GM21360 (cell line): ENCODE results near the gene CD7.

ENCODE experiments used
- ATAC-seq: cut with Tn5 transposase; IDR thresholded peaks from one replicate; pipeline ENCODE4 v1.9.1; 2021; ENCODE audit warnings: mild to moderate bottlenecking, moderate library complexity; ENCODE audit not compliant: unreplicated experiment

The CD7 gene

DNA sequence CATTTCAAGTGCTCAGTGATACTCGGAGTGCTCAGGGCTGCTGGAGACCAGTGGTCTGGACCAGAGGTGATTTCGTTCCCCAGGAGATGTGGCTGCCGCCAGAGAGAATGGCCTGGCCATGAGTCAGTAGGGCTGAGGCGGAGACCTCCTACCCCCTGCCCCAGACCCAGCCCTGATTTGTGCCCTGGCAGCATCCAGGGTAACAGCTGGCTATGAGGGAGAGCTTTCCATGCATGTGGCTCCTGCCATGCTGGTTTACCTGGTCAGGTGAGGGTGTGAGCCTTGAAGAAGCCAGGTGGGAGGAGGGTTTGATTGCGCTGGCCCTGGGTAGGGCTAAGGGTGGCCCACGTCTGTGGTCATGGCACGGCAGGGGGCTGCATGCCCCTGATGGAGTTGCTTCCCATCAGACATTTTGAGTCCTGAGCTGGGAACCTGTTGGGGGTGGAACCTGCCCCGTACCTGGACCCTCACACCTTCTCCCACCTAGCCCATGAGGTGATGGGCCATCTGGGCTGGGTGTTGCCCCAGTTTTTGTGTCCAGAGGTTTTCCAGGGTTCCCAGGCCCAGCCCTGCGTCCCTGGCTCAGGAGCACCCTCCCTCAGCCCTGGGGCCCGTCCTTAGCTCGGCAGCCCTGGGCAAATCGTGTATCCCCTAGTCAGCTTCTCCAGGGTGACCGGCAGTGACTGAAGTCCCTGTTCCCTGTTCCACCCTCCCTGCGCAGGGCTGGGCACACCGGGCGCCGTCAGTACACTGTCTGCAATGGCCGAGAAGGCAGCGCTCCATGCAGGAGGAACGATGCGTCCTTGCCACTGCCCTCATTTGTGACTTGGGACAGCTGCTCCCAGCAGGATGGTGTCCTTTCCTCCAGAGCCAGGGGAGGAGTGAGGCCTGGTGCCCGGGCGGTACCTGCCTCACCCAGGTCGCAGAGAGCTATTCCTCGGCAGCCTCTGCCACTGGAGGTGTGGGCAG lies 34.9 kb downstream of the CD7 start:
- no peak for ATAC-seq

GRCh38 chr17:82281502-82282238 lies 35.7 kb downstream of the CD7 start:
- ATAC-seq = no peak

GRCh38 chr17:82281076-82281475 lies 36.3 kb downstream of the CD7 start:
- no peak for ATAC-seq

DNA sequence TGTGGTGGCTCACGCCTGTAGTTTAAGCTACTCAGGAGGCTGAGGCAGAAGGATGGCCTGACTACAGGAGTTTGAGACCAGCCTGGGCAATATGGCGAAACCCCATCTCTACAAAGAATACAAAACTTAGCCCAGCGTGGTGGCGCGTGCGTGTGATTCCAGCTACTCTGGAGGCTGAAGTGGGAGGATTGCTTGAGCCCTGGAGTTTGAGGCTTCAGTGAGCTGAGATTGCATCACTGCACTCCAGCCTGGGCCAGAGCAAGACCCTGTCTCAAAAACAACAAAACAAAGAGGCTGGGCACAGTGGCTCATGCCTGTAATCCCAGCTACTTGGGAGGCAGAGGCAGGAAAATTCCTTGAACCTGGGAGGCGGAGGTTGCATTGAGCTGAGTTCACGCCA lies 36.9 kb downstream of the CD7 start:
- ATAC-seq = no peak

DNA sequence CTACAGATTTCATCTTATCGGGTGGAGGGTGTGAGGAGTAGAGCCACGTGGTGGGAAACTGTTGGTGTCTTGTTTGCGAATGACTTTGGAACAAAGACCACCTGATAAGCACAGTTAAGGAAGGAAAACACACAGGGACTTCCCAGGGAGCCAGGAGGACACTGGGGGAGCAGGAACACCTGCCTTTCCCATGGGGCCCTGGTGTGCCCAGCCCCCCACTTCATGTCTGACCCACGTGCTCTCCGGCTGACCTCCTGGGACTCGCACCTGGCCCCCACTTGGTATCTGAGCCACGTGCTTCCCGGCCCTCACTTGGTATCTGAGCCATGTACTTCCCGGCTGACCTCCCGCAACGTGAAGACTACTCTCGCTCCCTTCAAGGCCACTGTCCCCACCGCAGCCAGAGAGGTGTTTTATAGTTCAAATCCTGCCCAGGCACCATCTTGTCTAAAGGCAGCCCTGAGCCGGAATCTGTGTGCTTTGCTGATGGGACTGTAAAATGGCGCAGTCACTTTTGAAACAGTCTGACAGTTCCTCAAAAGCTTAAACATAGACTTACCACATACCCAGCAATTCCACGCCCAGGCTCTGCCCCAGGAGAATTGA lies 38.5 kb downstream of the CD7 start:
- no peak for ATAC-seq

DNA sequence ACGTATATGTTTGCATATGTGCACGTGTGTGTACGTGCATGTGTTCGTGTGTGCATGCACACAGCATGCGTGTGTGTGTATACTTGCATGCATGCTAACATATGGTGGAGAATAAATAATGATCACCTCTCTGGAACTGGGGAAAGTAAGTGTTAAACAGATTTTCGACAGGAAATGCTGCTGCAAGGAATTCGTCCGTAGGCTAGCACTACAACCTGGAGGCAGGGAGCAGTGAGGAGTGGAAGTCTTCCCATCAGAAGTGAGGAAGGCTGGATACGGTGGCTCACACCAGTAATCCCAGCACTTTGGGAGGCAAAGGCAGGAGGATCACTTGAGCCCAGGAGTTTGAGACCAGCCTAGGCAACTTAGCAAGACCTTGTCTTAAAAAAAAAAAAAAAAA lies 39.1 kb downstream of the CD7 start:
- no peak for ATAC-seq

GRCh38 chr17:82277851-82278250 lies 39.6 kb downstream of the CD7 start:
- no peak for ATAC-seq

DNA sequence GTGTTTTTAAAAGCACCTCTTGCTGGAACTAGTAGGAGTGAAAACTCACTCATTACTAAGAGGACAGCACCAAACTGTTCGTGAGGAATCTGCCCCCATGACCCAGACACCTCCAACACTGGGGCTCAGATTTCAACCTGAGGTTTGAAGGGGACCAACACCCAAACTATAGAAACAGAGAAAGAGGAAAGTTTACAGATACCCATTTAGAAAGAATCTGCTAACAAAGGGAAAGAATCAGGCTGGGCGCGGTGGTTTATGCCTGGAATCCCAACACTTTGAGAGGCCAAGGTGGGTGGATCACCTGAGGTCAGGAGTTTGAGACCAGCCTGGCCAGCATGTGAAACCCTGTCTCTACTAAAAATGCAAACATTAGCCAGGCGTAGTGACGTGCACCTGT lies 40.5 kb downstream of the CD7 start:
- no peak for ATAC-seq

- no peak for ATAC-seq
Measured at GRCh38 chr17:82275326-82275725, 42.1 kb downstream of the CD7 start.

DNA sequence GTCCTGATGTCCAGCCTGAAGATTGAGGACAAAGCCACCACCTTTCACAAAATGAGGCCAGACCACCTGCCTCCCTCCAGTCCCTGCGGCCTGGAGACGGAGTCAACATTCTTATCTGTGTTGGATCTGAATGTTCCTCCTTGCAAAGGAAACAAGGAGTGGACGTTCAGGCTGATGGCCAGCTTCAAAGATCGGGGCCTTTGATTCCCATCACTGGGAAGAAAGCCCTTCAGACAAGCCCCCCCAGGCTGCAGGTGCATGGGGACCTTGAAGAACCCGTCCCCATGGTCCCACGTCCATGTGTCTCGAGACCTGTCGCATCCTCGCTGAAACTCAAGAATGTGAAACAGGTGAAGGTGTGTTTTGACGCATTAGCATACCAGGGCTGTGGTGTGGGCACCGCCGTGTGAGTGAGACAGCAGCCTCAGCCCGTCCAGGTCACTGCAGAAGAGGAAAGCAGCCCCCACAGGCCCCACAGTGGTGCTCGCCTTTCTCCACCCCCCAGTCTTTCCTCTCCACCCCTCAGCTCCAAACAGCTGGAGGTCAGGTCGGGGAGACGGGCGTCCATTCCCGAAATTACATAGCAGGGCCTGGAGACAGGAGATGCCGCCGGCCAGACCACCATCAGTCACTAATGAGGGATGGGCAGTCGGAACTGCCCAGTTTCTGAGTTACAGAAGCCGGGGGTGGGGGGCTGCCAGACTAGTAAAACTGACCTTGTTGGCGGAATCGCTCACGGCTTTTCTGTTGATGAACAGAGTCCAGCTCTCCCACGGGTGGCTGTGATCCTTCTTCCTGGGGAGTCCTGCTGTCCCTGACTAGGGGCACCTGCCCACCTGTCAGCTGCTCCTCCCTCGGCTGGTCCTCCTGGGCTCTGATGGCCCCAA lies 43.0 kb downstream of the CD7 start:
- ATAC-seq = no peak

- peak; percentile 68 for ATAC-seq
Measured at GRCh38 chr17:82273327-82274133, 43.9 kb downstream of the CD7 start, which contains the start of gene CSNK1D. TSS of gene CSNK1D (minus strand) at chr17:82273700. CDS start at chr17:82273381, 319 bp downstream.

GRCh38 chr17:82272495-82273326 lies 44.7 kb downstream of the CD7 start:
- peak; percentile 11 for ATAC-seq

DNA sequence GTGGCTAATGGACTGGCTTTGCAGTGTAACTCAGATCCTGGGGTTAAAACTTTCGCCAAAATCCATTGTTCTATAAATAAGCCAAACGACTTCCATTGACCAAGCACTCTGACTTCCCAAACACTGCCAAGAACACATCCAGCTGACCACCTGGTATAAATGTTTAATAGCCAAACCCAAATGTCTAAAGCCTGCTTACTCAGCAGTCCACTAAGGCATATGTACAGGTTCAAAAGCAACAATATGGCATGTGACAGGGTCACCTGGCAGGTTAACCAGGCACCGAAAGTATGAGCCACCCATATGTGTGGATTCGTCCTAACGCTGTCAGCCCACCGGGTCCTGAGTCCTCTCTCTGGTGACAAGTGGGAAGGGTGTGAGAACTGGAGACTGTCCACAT lies 46.0 kb downstream of the CD7 start:
- no peak for ATAC-seq

- ATAC-seq = no peak
Measured at GRCh38 chr17:82270651-82271050, 46.8 kb downstream of the CD7 start.

- ATAC-seq = no peak
Measured at GRCh38 chr17:82269882-82270500, 47.4 kb downstream of the CD7 start.

GRCh38 chr17:82269138-82269881 lies 48.1 kb downstream of the CD7 start:
- no peak for ATAC-seq

DNA sequence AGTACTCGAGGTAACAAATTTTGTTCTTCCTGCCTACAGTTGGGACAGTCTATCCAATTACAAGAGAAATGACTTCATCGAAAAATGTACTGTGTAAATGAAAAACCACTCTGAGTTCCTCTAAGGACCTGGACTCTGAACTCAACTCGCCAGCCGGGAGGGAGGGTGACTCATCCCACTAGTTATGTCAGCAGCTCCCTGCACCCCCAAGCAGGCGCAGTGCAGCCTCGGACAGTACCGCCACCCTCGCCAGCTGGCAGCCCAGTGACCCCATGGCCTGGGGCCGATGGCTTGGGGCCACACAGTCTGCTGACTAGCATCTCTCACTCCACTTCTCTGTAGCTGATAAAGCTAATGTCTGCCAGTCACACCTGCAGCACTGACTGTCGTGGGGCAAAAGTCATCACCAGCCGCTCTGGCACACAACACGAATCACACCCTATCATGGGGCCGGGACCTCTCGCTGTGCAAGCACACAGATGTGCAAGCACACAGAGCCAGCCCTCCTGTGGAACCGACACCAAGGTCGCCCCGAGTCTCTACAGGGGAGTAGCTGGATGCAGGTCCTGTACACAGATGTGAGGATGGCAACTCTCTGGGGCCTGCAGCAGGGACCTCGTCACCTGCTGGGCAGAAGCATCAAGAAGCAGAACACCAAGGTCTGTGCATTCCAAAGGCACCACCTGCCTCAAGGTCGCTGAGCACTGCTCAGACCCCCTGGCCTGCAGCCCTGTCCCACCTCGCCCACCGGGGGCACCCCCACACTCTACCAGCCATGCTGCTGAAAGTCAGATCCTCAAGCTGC lies 49.6 kb downstream of the CD7 start:
- no peak for ATAC-seq
